Neuronal stem cell (in vitro differentiated cells): Measurements from ENCODE around the gene HOXA10.

ENCODE experiments used
- DNase-seq: peaks from one replicate; pipeline ENCODE4 v3.0.0-alpha.2; 2013; ENCODE audit warnings: low spot score
- H2AFZ ChIP-seq: one replicate; pipeline ENCODE4 v1.6.1; 2013; ENCODE audit warnings: mild to moderate bottlenecking, low read length, inconsistent platforms
- H2AK5ac ChIP-seq: 2 replicates; pipeline ENCODE4 v1.6.1; 2013; ENCODE audit warnings: low read depth, mild to moderate bottlenecking, inconsistent platforms, low read length, moderate library complexity, mixed read lengths
- H2BK120ac ChIP-seq: 2 replicates; pipeline ENCODE4 v1.6.1; 2013; ENCODE audit warnings: low read depth, mild to moderate bottlenecking, inconsistent platforms, low read length, moderate library complexity, mixed read lengths
- H2BK12ac ChIP-seq: one replicate; pipeline ENCODE4 v1.6.1; 2013; ENCODE audit warnings: low read length, inconsistent platforms
- H2BK15ac ChIP-seq: 2 replicates; pipeline ENCODE4 v1.6.1; 2013; ENCODE audit warnings: mild to moderate bottlenecking, low read length, inconsistent platforms, mixed read lengths
- H2BK5ac ChIP-seq: one replicate; pipeline ENCODE4 v1.6.1; 2013; ENCODE audit warnings: inconsistent platforms, mild to moderate bottlenecking, low read length, moderate library complexity
- H3K14ac ChIP-seq: one replicate; pipeline ENCODE4 v1.6.1; 2013; ENCODE audit warnings: low read length, inconsistent platforms
- H3K18ac ChIP-seq: 2 replicates; pipeline ENCODE4 v1.6.1; 2013; ENCODE audit warnings: low read length, inconsistent platforms
- H3K23ac ChIP-seq: 2 replicates; pipeline ENCODE4 v1.6.1; 2013; ENCODE audit warnings: low read depth, mild to moderate bottlenecking, mixed read lengths, low read length, inconsistent platforms; ENCODE audit not compliant: poor library complexity
- H3K27ac ChIP-seq: replicated peaks from 3 replicates; pipeline ENCODE4 v1.5.1; 2013; ENCODE audit warnings: low read length, inconsistent platforms
- H3K27me3 ChIP-seq, 3 experiments: 2 replicates each; pipeline ENCODE4 v1.6.1; 2013; ENCODE audit warnings: low read length in 3 of 3, mild to moderate bottlenecking in 2 of 3, inconsistent platforms in 1 of 3, low read depth in 1 of 3, mixed read lengths in 1 of 3, moderate library complexity in 1 of 3; ENCODE audit not compliant: control insufficient read depth in 3 of 3, insufficient read depth in 3 of 3
- H3K36me3 ChIP-seq, 2 donors: replicated peaks in 1 of 2; 2 replicates each; pipeline ENCODE4 v1.6.1; 2013; ENCODE audit warnings: low read length in 2 of 2; ENCODE audit not compliant: control insufficient read depth in 2 of 2, insufficient read depth in 2 of 2
- H3K4ac ChIP-seq: 2 replicates; pipeline ENCODE4 v1.6.1; 2013; ENCODE audit warnings: inconsistent platforms, mild to moderate bottlenecking, low read length, moderate library complexity
- H3K4me1 ChIP-seq, 2 donors: 1 replicate in 1 of 2; 2 replicates in 1 of 2; pipeline ENCODE4 v1.6.1; 2013; ENCODE audit warnings: low read length in 2 of 2, low read depth in 1 of 2; ENCODE audit not compliant: control insufficient read depth in 2 of 2, insufficient read depth in 1 of 2
- H3K4me2 ChIP-seq: one replicate; pipeline ENCODE4 v1.6.1; 2013; ENCODE audit warnings: mild to moderate bottlenecking, low read length, inconsistent platforms; ENCODE audit not compliant: insufficient read depth, poor library complexity, severe bottlenecking
- H3K4me3 ChIP-seq, 2 donors: 2 replicates each; pipeline ENCODE4 v1.5.1; 2013; ENCODE audit warnings: low read length in 2 of 2, mild to moderate bottlenecking in 2 of 2, inconsistent platforms in 1 of 2, moderate library complexity in 1 of 2
- H3K79me1 ChIP-seq: one replicate; pipeline ENCODE4 v1.6.1; 2013; ENCODE audit warnings: low read depth, mild to moderate bottlenecking, inconsistent platforms, low read length, moderate library complexity
- H3K9ac ChIP-seq: one replicate; pipeline ENCODE4 v1.6.1; 2013; ENCODE audit warnings: mild to moderate bottlenecking, low read depth, low read length, inconsistent platforms; ENCODE audit not compliant: poor library complexity
- H3K9me3 ChIP-seq, 2 donors: replicated peaks in 1 of 2; 2 replicates each; pipeline versions ENCODE3 to v1.6.1; 2013; ENCODE audit warnings: low read length in 2 of 2, mild to moderate bottlenecking in 2 of 2, inconsistent platforms in 1 of 2, low read depth in 1 of 2, mixed read lengths in 1 of 2, moderate library complexity in 1 of 2; ENCODE audit not compliant: control insufficient read depth in 2 of 2, insufficient read depth in 1 of 2
- H4K8ac ChIP-seq: one replicate; pipeline ENCODE4 v1.6.1; 2013; ENCODE audit warnings: low read depth, mild to moderate bottlenecking, inconsistent platforms, low read length, moderate library complexity
- H4K91ac ChIP-seq: one replicate; pipeline ENCODE4 v1.6.1; 2013; ENCODE audit warnings: low read length, low read depth, mild to moderate bottlenecking, inconsistent platforms; ENCODE audit not compliant: poor library complexity
- WGBS, 2 donors: extraction: QIAGEN DNeasy Blood & Tissue Kit; methylation state at CpG; one replicate each; pipeline ENCODE4 v1.1.7; 2013; ENCODE audit warnings: missing lambda C conversion rate in 2 of 2, mixed read lengths in 1 of 2; ENCODE audit not compliant: insufficient read length in 2 of 2, insufficient replicate concordance in 1 of 2; ENCODE audit errors: extremely low coverage in 2 of 2; 5-methylcytosine and 5-hydroxymethylcytosine counted together

The HOXA10 gene

GRCh38 chr7:27139334-27140125, 34.6 kb downstream of the HOXA10 start:
- Histone ChIP-seq H4K91ac (no peak overlapping the region), H2BK5ac (no peak overlapping the region), H2AK5ac (no peak overlapping the region), H2AFZ (peak overlapping the region; percentile 92), H2BK120ac (no peak overlapping the region), H3K27ac (no peak overlapping the region), H3K4ac (no peak overlapping the region), H3K79me1 (no peaks in the 10 kb centered on the region), H3K9me3 (peaks cover 0 to 5% of the 10 kb centered on the region in 2 donors), H4K8ac (no peak overlapping the region), H3K4me3 (no peak overlapping the region), H3K27me3 (peaks cover 39 to 100% (median 97%) of the 10 kb centered on the region in 3 experiments), H3K4me2 (no peak overlapping the region), H3K36me3 (no peaks in the 10 kb centered on the region), H2BK12ac (no peak overlapping the region), H2BK15ac (no peak overlapping the region), H3K9ac (no peak overlapping the region), H3K18ac (no peak overlapping the region), H3K4me1 (no peaks in the 10 kb centered on the region), H3K14ac (no peak overlapping the region), H3K23ac (peak overlapping the region; percentile 37)
- DNase-seq: no peak
- no CpG with 5 or more reads among the region's 53 CpGs for WGBS, 2 donors

DNA sequence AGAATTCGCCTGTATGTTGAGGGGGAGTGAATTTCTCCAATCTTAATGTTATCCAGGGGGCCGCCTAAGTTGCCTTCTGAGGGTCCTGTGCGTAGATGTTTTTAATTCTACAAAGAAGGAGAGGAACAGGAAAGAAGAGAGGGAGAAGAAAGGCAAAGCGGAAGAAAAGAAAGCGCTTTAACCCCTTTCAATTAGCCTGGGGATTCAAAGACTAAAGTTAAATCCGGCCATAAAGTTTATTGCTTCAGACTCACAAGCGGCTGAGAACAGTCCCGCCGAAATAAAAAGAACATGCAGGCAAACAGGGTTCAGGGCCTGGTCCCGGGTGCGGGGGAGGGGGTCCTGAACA, 35.2 kb downstream of the HOXA10 start:
- no CpG with 5 or more reads among the region's 11 CpGs for WGBS, 2 donors
- no peak overlapping the region for H3K4me3 ChIP-seq
- peak overlapping the region; percentile 92 for H2AFZ ChIP-seq
- H4K8ac ChIP-seq: no peak overlapping the region
- H2BK12ac ChIP-seq: no peak overlapping the region
- no peak overlapping the region for H2BK120ac ChIP-seq
- H3K4me1 ChIP-seq: no peaks in the 10 kb centered on the region
- H3K14ac ChIP-seq: no peak overlapping the region
- no peak overlapping the region for H3K4me2 ChIP-seq
- H3K18ac ChIP-seq: no peak overlapping the region
- no peak for DNase-seq
- no peak overlapping the region for H2BK15ac ChIP-seq
- peaks cover 0 to 2% of the 10 kb centered on the region in 2 donors for H3K9me3 ChIP-seq
- H3K36me3 ChIP-seq: no peaks in the 10 kb centered on the region
- H3K23ac ChIP-seq: no peak overlapping the region
- H3K27me3 ChIP-seq: peaks cover 37 to 100% (median 97%) of the 10 kb centered on the region in 3 experiments
- H4K91ac ChIP-seq: no peak overlapping the region
- H3K79me1 ChIP-seq: no peaks in the 10 kb centered on the region
- no peak overlapping the region for H2AK5ac ChIP-seq
- H2BK5ac ChIP-seq: no peak overlapping the region
- no peak overlapping the region for H3K27ac ChIP-seq
- H3K9ac ChIP-seq: no peak overlapping the region
- no peak overlapping the region for H3K4ac ChIP-seq

GRCh38 chr7:27138472-27138871, 35.6 kb downstream of the HOXA10 start:
- no peak for DNase-seq
- no peaks in the 10 kb centered on the region for H3K79me1 ChIP-seq
- no peak overlapping the region for H2BK15ac ChIP-seq

GRCh38 chr7:27137640-27138315, 36.3 kb downstream of the HOXA10 start:
- no peak overlapping the region for H4K91ac ChIP-seq
- DNase-seq: no peak
- H2BK12ac ChIP-seq: no peak overlapping the region
- no peak overlapping the region for H2AFZ ChIP-seq
- H3K14ac ChIP-seq: no peak overlapping the region
- WGBS, 2 donors: no CpG with 5 or more reads among the region's 2 CpGs
- H2AK5ac ChIP-seq: no peak overlapping the region
- no peak overlapping the region for H2BK15ac ChIP-seq
- H3K4me2 ChIP-seq: no peak overlapping the region
- H3K4ac ChIP-seq: no peak overlapping the region
- H3K9me3 ChIP-seq: peaks cover 0 to 2% of the 10 kb centered on the region in 2 donors
- no peaks in the 10 kb centered on the region for H3K79me1 ChIP-seq
- no peak overlapping the region for H3K4me3 ChIP-seq
- H2BK5ac ChIP-seq: no peak overlapping the region
- no peaks in the 10 kb centered on the region for H3K4me1 ChIP-seq
- peaks cover 30 to 100% (median 97%) of the 10 kb centered on the region in 3 experiments for H3K27me3 ChIP-seq
- H3K18ac ChIP-seq: no peak overlapping the region
- no peak overlapping the region for H3K27ac ChIP-seq
- H3K23ac ChIP-seq: no peak overlapping the region
- no peak overlapping the region for H2BK120ac ChIP-seq
- no peaks in the 10 kb centered on the region for H3K36me3 ChIP-seq
- H3K9ac ChIP-seq: no peak overlapping the region
- H4K8ac ChIP-seq: no peak overlapping the region

More at GRCh38 chr7:27138472-27138871, 35.6 kb downstream of the HOXA10 start:
- no peak overlapping the region for H3K4me2 ChIP-seq
- H3K4ac ChIP-seq: no peak overlapping the region
- H3K4me1 ChIP-seq: no peaks in the 10 kb centered on the region
- no peak overlapping the region for H3K4me3 ChIP-seq
- H3K18ac ChIP-seq: no peak overlapping the region
- H2BK5ac ChIP-seq: no peak overlapping the region
- H4K8ac ChIP-seq: no peak overlapping the region
- WGBS, 2 donors: no CpG with 5 or more reads among the region's 1 CpG
- no peak overlapping the region for H4K91ac ChIP-seq
- H2BK120ac ChIP-seq: no peak overlapping the region
- H3K9me3 ChIP-seq: peaks cover 0 to 2% of the 10 kb centered on the region in 2 donors
- no peak overlapping the region for H3K14ac ChIP-seq
- no peak overlapping the region for H2AFZ ChIP-seq
- H3K23ac ChIP-seq: no peak overlapping the region
- peaks cover 37 to 100% (median 97%) of the 10 kb centered on the region in 3 experiments for H3K27me3 ChIP-seq
- H3K27ac ChIP-seq: no peak overlapping the region
- no peak overlapping the region for H2BK12ac ChIP-seq
- H2AK5ac ChIP-seq: no peak overlapping the region
- no peak overlapping the region for H3K9ac ChIP-seq
- H3K36me3 ChIP-seq: no peaks in the 10 kb centered on the region
